K562 (cell line): Measurements from ENCODE around the gene ZNF366. TPM values are rescaled to one million over a fixed set of nuclear protein-coding genes. Genes with fewer than 3 reads are reported as not detected.
"Not testable (repeated sequence)": the region's sequence is repeated elsewhere in the genome, so short reads cannot be mapped to it uniquely, and the experiment has no call there.

Source experiments
- ATAC-seq: fragments of 200-7000 bp; cut with Tn5 transposase; 3 replicates; pipeline ENCODE4 v1.9.1; 2020; ENCODE audit warnings: moderate library complexity
- BruUV-seq: library from RNA; stranded (reverse); fragments of 400-500 nt; replicated peaks from 2 replicates; lab custom pipeline; 2021; lab: Mats Ljungman, UMichigan
- CTCF ChIA-PET: fragments of 300-600 bp; formaldehyde crosslinking; extraction: SDS; loops from one replicate; lab custom pipeline; 2021; ENCODE audit warnings: low intra/inter-chr PET ratio; lab: Yijun Ruan, JAX
- POLR2A ChIA-PET: fragments of 300-600, 350-650 bp; sonication (Branson Sonifier 250); formaldehyde crosslinking; extraction: SDS; loops from one replicate; lab custom pipeline; 2021; ENCODE audit warnings: antibody characterized with exemption, inconsistent platforms; lab: Yijun Ruan, JAX
- DNase-seq, 4 experiments: peaks; one replicate each; pipeline versions ENCODE4 v3.0.0 to v3.0.0-alpha.2; 2011 to 2018; ENCODE audit warnings: low spot score in 3 of 4, mixed read lengths in 3 of 4; ENCODE audit errors: extremely low read depth in 1 of 4
- FAIRE-seq: peaks from 2 replicates; lab custom pipeline; 2011; peaks lifted over from hg19 to GRCh38; lab: Jason Lieb, UNC
- H2AFZ ChIP-seq: 2 replicates; pipeline ENCODE4 v1.6.0; 2011; ENCODE audit warnings: low read depth, low read length, control low read depth, inconsistent platforms
- H3K27ac ChIP-seq: fragments of 200-600 bp; 3 replicates; pipeline ENCODE4 v1.8.0; 2011; ENCODE audit warnings: low read depth, mild to moderate bottlenecking, control low read depth, inconsistent platforms, low read length, moderate library complexity, mixed read lengths; ENCODE audit errors: extremely low read depth
- H3K27me3 ChIP-seq, 2 experiments: fragments of 300-600 bp in 1 of 2; 2 replicates in 1 of 2; 3 replicates in 1 of 2; pipeline versions ENCODE4 v1.6.0 to v1.8.0; 2011; ENCODE audit warnings: inconsistent platforms in 2 of 2, low read length in 2 of 2, mild to moderate bottlenecking in 1 of 2, mixed read lengths in 1 of 2, moderate library complexity in 1 of 2; ENCODE audit not compliant: control insufficient read depth in 2 of 2, insufficient read depth in 2 of 2
- H3K36me3 ChIP-seq: fragments of 300-600 bp; 3 replicates; pipeline ENCODE4 v1.8.0; 2011; ENCODE audit warnings: mild to moderate bottlenecking, low read length, inconsistent platforms; ENCODE audit not compliant: control insufficient read depth, insufficient read depth
- H3K4me1 ChIP-seq, 2 experiments: fragments of 200-600 bp in 1 of 2; replicated peaks in 1 of 2; 2 replicates in 1 of 2; 3 replicates in 1 of 2; pipeline versions ENCODE4 v1.5.1 to v1.8.0; 2011; ENCODE audit warnings: inconsistent platforms in 2 of 2, low read length in 2 of 2, mild to moderate bottlenecking in 1 of 2, mixed read lengths in 1 of 2, moderate library complexity in 1 of 2; ENCODE audit not compliant: control insufficient read depth in 2 of 2, insufficient read depth in 2 of 2
- H3K4me2 ChIP-seq: 2 replicates; pipeline ENCODE4 v1.6.1; 2011; ENCODE audit warnings: low read length, control low read depth, inconsistent platforms, mixed read lengths; ENCODE audit not compliant: insufficient read depth
- H3K4me3 ChIP-seq: fragments of 200-600 bp; sonication (generic), shearing (Covaris generic); 2 replicates; pipeline ENCODE4 v1.5.1; 2016; ENCODE audit warnings: control low read depth, inconsistent platforms
- H3K79me2 ChIP-seq: fragments of 200-600 bp; 3 replicates; pipeline ENCODE4 v1.8.0; 2011; ENCODE audit warnings: low read length, inconsistent platforms; ENCODE audit not compliant: control insufficient read depth, insufficient read depth
- H3K9ac ChIP-seq, 2 experiments: 2 replicates each; pipeline versions ENCODE4 v1.6.0 to v1.6.1; 2011; ENCODE audit warnings: low read depth in 2 of 2, low read length in 2 of 2, control low read depth in 1 of 2, inconsistent platforms in 1 of 2, mild to moderate bottlenecking in 1 of 2, mixed read lengths in 1 of 2; ENCODE audit not compliant: insufficient read depth in 1 of 2
- H3K9me1 ChIP-seq: one replicate; pipeline ENCODE4 v1.6.0; 2011; ENCODE audit warnings: inconsistent platforms, mild to moderate bottlenecking, low read length, moderate library complexity; ENCODE audit not compliant: control insufficient read depth, insufficient read depth
- H3K9me3 ChIP-seq: replicated peaks from 2 replicates; pipeline ENCODE4 v1.5.1; 2011; ENCODE audit warnings: low read depth, low read length, inconsistent platforms; ENCODE audit not compliant: control insufficient read depth, insufficient read depth
- H4K20me1 ChIP-seq: replicated peaks from 2 replicates; pipeline ENCODE4 v1.6.1; 2011; ENCODE audit warnings: low read length, inconsistent platforms, mixed read lengths; ENCODE audit not compliant: control insufficient read depth, insufficient read depth
- ASH1L ChIP-seq: fragments of 450-650 bp; IDR thresholded peaks from 2 replicates; pipeline ENCODE4 v1.6.1; 2018; ENCODE audit warnings: borderline replicate concordance, mild to moderate bottlenecking, low read depth; ENCODE audit not compliant: partially characterized antibody
- C11orf30 ChIP-seq: fragments of 450-650 bp; IDR thresholded peaks from 2 replicates; pipeline ENCODE4 v1.6.1; 2016; ENCODE audit warnings: low read depth, mild to moderate bottlenecking
- MAFF ChIP-seq: IDR thresholded peaks from 2 replicates; pipeline ENCODE4 v1.6.1; 2012; ENCODE audit warnings: low read length, improper control_type of control experiment
- MAFG ChIP-seq: fragments of 450-650 bp; conservative IDR thresholded peaks from 2 replicates; pipeline ENCODE4 v1.6.1; 2016; ENCODE audit warnings: missing genetic modification characterization, missing compliant biosample characterization
- MAFK ChIP-seq: IDR thresholded peaks from 2 replicates; pipeline ENCODE4 v1.6.1; 2011; ENCODE audit warnings: low read length, improper control_type of control experiment
- ZNF316 ChIP-seq: fragments of 450-650 bp; IDR thresholded peaks from 2 replicates; pipeline ENCODE4 v1.6.1; 2016
- WGBS: fragments of 100-300 bp; shearing (Covaris generic); methylation state at CpG from one replicate; pipeline ENCODE4 v1.1.6; 2016; ENCODE audit warnings: low coverage, mixed read lengths; ENCODE audit not compliant: insufficient coverage; ENCODE audit errors: missing lambda C conversion rate; 5-methylcytosine and 5-hydroxymethylcytosine counted together
- in situ Hi-C: fragments of 300-500 bp; cut with MboI; formaldehyde crosslinking; loops from 4 replicates; pipeline ENCODE4 v1.15.0; 2018; ENCODE audit warnings: inconsistent platforms, mixed read lengths
- intact Hi-C: fragments of 100-400 bp; cut with micrococcal nuclease; formaldehyde crosslinking; loops from 2 replicates; pipeline ENCODE4 v1.14.2; 2022
- polyA plus RNA-seq, 8 experiments: library from polyadenylated mRNA; depleted of rRNA in 4 of 8; stranded (reverse) in 5 of 8; unstranded in 3 of 8; fragments of >200 nt; fragmentation: Nextera tagmentation in 2 of 8; fragmentation: Illumina TruSeq in 1 of 8; extraction: Ambion mirVana in 2 of 8; extraction: Trizol in 1 of 8; gene quantifications; 2 replicates each; pipeline versions ENCODE4 v1.2.1 to v1.2.3, GENCODE V29; 2011 to 2014; ENCODE audit warnings: inconsistent platforms in 1 of 8, missing spikeins in 1 of 8
- total RNA-seq, 7 experiments: library from RNA; depleted of rRNA in 6 of 7; stranded (reverse); fragments of >200 nt in 6 of 7; fragmentation: Illumina TruSeq in 2 of 7; extraction: Trizol in 2 of 7; gene quantifications; 2 replicates each; pipeline versions ENCODE4 v1.2.1 to v1.2.3, GENCODE V29; 2011 to 2021; ENCODE audit warnings: low replicate concordance in 1 of 7

ZNF366 gene
- total and polyA plus RNA-seq, 9 of the 15 experiments (the other 6 are each of a cell fraction or from before 2014, with no cell fraction given), result not detected

- H3K9me1 ChIP-seq, H3K79me2 ChIP-seq, intact Hi-C loops, H4K20me1 ChIP-seq, H3K36me3 ChIP-seq, FAIRE-seq, H2AFZ ChIP-seq, H3K27ac ChIP-seq, ATAC-seq, BruUV-seq, CTCF ChIA-PET, H3K4me3 ChIP-seq, in situ Hi-C loops, DNase-seq, H3K4me2 ChIP-seq, H3K9ac ChIP-seq, H3K27me3 ChIP-seq, H3K4me1 ChIP-seq, H3K9me3 ChIP-seq: not testable (repeated sequence)
- WGBS, result 19% methylated on average over 3 of the region's 3 CpGs
- POLR2A ChIA-PET, result interaction anchor here (0.8 to 1.6 kb wide), 2 partner anchors 9 to 202 kb away, joined by 3 to 4 read pairs; no protein-coding TSS in a partner anchor
- peak; percentile 34 for TF ChIP-seq ASH1L
- TF ChIP-seq MAFF, result 0 out of 2 replicates have a peak, but pooled peaks have one; percentile 17
- peak; percentile 73 for TF ChIP-seq ZNF316
- TF ChIP-seq MAFG, result peak; percentile 55
- peak; percentile 11; the same call in 1 of the 2 replicates for TF ChIP-seq MAFK
- peak; percentile 52; the same call in 1 of the 2 replicates for TF ChIP-seq C11orf30
Observed at GRCh38 chr5:72404771-72405170, 102.4 kb downstream of the ZNF366 start.
